ENCODE measurements around the gene PRPSAP1.

DNA sequence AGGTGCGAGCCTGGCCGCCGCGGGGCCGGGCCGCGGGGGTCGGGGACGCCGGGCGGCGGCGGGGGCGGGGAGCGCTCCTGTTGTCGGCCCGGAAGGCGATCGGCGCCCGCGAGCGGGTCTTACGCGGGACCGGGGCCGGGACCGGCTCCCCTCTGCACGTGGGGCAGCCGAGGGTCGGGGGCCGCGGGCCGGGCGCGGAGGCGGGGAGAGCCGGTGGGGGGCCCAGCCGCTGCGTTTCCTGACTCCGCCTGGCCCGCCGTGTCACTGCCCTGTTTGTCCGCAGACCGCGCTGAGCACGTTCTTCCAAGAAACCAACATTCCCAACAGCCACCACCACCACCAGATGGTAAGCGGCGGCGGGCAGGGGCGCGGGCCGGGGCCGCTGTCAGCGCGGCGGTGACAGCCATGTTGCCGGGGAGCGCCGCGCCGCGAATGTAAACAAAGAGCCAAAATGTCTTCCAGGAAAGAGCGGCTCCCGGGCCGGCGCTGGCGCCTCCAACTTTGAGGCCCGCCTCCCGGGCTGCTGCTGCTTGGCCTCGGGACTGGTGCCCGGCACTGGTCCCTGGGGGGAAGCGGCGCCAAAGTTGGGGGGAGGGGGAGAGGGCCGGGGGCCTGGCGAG lies 88.0 kb downstream of the PRPSAP1 start:
- no peak for TF ChIP-seq POLR2A (IDR thresholded peaks at IDR 0.05; ENCODE audit: extremely low read depth, insufficient read length)
- TF ChIP-seq, protein P1, sequence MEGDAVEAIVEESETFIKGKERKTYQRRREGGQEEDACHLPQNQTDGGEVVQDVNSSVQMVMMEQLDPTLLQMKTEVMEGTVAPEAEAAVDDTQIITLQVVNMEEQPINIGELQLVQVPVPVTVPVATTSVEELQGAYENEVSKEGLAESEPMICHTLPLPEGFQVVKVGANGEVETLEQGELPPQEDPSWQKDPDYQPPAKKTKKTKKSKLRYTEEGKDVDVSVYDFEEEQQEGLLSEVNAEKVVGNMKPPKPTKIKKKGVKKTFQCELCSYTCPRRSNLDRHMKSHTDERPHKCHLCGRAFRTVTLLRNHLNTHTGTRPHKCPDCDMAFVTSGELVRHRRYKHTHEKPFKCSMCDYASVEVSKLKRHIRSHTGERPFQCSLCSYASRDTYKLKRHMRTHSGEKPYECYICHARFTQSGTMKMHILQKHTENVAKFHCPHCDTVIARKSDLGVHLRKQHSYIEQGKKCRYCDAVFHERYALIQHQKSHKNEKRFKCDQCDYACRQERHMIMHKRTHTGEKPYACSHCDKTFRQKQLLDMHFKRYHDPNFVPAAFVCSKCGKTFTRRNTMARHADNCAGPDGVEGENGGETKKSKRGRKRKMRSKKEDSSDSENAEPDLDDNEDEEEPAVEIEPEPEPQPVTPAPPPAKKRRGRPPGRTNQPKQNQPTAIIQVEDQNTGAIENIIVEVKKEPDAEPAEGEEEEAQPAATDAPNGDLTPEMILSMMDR (IDR thresholded peaks at IDR 0.05; ENCODE audit: low read depth, low read length): no peak
- TF ChIP-seq, protein P2, sequence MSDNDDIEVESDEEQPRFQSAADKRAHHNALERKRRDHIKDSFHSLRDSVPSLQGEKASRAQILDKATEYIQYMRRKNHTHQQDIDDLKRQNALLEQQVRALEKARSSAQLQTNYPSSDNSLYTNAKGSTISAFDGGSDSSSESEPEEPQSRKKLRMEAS (IDR thresholded peaks at IDR 0.05; ENCODE audit: low read depth, low read length): peak; percentile 66; the same call in 1 of the 2 replicates

All from NB4 (cell line).